ENCODE results near the gene TREML2.
A peak's percentile ranks its signal among the peaks of the same experiment; 100 is the strongest.

TREML2 gene

DNA sequence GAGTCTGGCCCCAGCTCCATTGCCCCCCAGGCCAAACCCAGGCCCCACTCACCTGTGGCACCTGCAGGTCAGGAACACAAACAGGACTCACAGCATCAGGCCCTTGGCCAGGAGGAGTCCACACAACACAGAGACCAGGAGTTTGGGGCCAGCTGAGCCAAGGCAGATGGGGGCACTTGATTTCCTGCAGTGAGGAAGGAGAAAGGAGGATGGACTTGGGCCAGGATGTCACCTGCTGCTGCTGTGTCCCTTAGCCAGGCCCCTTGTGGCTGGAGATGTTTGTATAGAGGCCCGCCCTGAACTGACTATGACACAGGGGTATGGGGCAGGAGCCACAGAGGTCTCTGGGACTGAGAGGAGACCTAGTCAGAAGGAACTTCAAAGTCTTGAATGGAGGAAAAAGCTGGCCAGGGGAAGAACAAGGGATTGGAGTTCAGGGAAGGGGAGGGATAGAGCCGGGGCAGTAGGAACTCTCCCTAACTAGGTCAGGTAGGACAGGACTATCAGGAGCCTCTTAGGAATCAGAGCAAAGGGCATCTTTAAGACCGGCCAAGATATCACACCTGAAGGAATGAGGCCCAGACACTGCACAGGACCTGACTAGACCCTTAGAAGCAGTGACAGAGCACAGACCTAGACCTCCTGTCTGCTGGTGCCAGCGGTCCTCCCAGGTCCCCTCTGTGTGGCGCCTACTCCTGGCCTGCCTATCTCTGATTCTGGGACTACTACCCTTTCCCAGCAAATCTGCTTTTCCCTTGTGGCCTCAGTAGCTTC, 8.8 kb upstream of the TREML2 start:
- no peak for DNase-seq (ENCODE audit: low read depth)
- no peak overlapping the region for H3K4me3 ChIP-seq (ENCODE audit: low read depth, low read length)
- TF ChIP-seq, protein P1, sequence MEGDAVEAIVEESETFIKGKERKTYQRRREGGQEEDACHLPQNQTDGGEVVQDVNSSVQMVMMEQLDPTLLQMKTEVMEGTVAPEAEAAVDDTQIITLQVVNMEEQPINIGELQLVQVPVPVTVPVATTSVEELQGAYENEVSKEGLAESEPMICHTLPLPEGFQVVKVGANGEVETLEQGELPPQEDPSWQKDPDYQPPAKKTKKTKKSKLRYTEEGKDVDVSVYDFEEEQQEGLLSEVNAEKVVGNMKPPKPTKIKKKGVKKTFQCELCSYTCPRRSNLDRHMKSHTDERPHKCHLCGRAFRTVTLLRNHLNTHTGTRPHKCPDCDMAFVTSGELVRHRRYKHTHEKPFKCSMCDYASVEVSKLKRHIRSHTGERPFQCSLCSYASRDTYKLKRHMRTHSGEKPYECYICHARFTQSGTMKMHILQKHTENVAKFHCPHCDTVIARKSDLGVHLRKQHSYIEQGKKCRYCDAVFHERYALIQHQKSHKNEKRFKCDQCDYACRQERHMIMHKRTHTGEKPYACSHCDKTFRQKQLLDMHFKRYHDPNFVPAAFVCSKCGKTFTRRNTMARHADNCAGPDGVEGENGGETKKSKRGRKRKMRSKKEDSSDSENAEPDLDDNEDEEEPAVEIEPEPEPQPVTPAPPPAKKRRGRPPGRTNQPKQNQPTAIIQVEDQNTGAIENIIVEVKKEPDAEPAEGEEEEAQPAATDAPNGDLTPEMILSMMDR (IDR thresholded peaks at IDR 0.05; ENCODE audit: low read depth, low read length, missing control alignments): no peak

GRCh38 chr6:41208439-41209106, 7.6 kb upstream of the TREML2 start:
- no peak for DNase-seq (ENCODE audit: low read depth)
- TF ChIP-seq, protein P1 (IDR thresholded peaks at IDR 0.05; ENCODE audit: low read depth, low read length, missing control alignments): no peak
- H3K4me3 ChIP-seq (ENCODE audit: low read depth, low read length): no peak overlapping the region

- TF ChIP-seq, protein P1 (IDR thresholded peaks at IDR 0.05; ENCODE audit: low read depth, low read length, missing control alignments): no peak
- H3K4me3 ChIP-seq (ENCODE audit: low read depth, low read length): no peak overlapping the region
- DNase-seq (ENCODE audit: low read depth): no peak
Measured at GRCh38 chr6:41204156-41204555, 3.2 kb upstream of the TREML2 start.

- TF ChIP-seq, protein P1 (IDR thresholded peaks at IDR 0.05; ENCODE audit: low read depth, low read length, missing control alignments): no peak
- DNase-seq (ENCODE audit: low read depth): no peak
- no peak overlapping the region for H3K4me3 ChIP-seq (ENCODE audit: low read depth, low read length)
Measured at GRCh38 chr6:41201764-41202173, 820 bp upstream of the TREML2 start.

DNA sequence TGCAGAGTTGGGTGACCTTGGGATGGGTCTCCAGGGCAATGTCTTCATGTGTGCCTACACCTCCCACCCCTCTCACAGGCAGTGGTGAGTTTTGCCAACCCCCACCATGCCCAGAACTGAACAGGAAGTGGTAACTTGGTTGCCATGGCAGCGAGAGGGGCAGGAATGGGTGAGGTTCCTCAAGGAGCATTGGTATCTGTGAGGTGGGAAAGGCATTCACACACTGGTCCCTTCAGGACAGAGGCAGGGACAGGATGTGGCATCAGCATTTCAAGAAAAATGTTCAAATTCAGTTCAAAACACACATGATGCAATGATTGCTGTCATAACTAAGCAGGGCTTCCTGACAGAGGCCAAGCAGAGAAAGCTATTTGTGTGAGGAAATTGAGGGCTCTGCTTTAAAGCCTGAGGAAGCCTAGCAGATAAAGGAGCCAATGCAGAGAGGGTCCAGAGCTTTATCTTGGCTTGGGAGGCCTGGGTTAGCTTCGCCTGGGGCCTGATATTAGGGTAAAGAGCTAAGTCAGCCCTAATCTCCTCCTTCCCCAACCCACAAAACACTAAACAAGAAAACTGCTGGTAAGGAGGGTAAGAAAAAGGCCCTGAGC, 551 bp downstream of the TREML2 start:
- peak; percentile 38 for DNase-seq (ENCODE audit: low read depth)
- peak overlapping the region; percentile 41 for H3K4me3 ChIP-seq (ENCODE audit: low read depth, low read length)
- TF ChIP-seq, protein P1 (IDR thresholded peaks at IDR 0.05; ENCODE audit: low read depth, low read length, missing control alignments): no peak

DNA sequence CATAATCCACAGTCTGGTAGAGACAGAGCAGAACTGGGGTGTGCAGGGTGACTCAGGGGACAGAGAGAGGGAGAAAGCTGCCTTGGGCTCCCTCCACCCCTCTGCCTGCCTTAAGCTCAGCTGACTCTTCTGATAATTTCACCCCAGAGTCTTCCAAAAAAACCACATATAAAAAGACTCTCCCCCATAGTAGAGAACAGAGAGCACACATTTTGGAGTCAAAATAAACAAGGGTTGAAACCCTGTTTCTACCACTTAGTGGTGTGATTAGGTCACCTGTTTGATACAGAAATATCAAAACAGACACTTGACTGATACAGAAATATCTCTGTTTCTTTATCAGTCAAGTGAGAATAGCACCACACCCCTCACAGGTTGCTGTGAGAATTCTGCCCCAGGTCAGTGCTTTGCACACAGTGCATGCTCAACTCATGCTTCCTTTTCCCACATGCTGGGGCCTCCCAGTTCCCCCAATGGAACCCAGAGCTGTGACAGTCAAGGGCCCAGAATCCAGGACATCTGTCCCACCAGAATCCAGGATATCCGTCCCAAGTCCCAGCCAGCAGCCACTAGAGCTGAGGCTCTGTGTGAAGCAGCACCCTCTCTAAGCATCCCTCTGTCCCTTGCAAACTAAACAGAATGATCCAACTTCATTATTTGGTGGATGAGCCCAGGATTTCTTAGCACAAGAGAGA, 1.2 kb downstream of the TREML2 start:
- peak; percentile 37 for DNase-seq (ENCODE audit: low read depth)
- H3K4me3 ChIP-seq (ENCODE audit: low read depth, low read length): no peak overlapping the region
- TF ChIP-seq, protein P1 (IDR thresholded peaks at IDR 0.05; ENCODE audit: low read depth, low read length, missing control alignments): no peak
